GM23338 (cell line): Measurements from ENCODE around the gene FAAH. TPM values are rescaled to one million over a fixed set of nuclear protein-coding genes. Genes with fewer than 3 reads are reported as not detected.

Experiments used
- ATAC-seq: fragments of 200-7000 bp; cut with Tn5 transposase; 3 replicates; pipeline ENCODE4 v1.9.1; 2020
- DNase-seq: peaks from one replicate; pipeline ENCODE4 v3.0.0-alpha.2; 2015; ENCODE audit warnings: low spot score
- H2AFZ ChIP-seq: fragments of 200-600 bp; sonication (generic); 2 replicates; pipeline ENCODE4 v1.8.0; 2016; ENCODE audit warnings: antibody characterized with exemption, mild to moderate bottlenecking, moderate library complexity
- H3F3A ChIP-seq: fragments of 200-600 bp; sonication (generic); replicated peaks from 2 replicates; pipeline ENCODE4 v1.8.0; 2017; ENCODE audit warnings: antibody characterized with exemption, mixed run types, low read depth
- H3K27ac ChIP-seq: fragments of 200-600 bp; sonication (generic); 2 replicates; pipeline ENCODE4 v1.6.1; 2016; ENCODE audit warnings: low read depth
- H3K27me3 ChIP-seq: fragments of 200-600 bp; sonication (generic); 2 replicates; pipeline ENCODE4 v1.8.0; 2016; ENCODE audit warnings: mild to moderate bottlenecking, mixed run types, moderate library complexity; ENCODE audit not compliant: insufficient read depth
- H3K36me3 ChIP-seq: fragments of 200-600 bp; sonication (generic); 2 replicates; pipeline ENCODE4 v1.8.0; 2016; ENCODE audit warnings: mild to moderate bottlenecking; ENCODE audit not compliant: insufficient read depth
- H3K4me1 ChIP-seq: fragments of 200-600 bp; sonication (generic); 2 replicates; pipeline ENCODE4 v1.8.0; 2016; ENCODE audit warnings: mild to moderate bottlenecking, moderate library complexity; ENCODE audit not compliant: insufficient read depth
- H3K4me2 ChIP-seq: fragments of 200-600 bp; sonication (generic); 2 replicates; pipeline ENCODE4 v1.7.1; 2017; ENCODE audit warnings: mixed run types
- H3K4me3 ChIP-seq: fragments of 200-600 bp; sonication (generic); 2 replicates; pipeline ENCODE4 v1.6.1; 2016; ENCODE audit warnings: mixed run types
- H3K79me2 ChIP-seq: fragments of 200-600 bp; sonication (generic); replicated peaks from 2 replicates; pipeline ENCODE4 v1.8.0; 2017; ENCODE audit warnings: mild to moderate bottlenecking; ENCODE audit not compliant: insufficient read depth
- H3K9me2 ChIP-seq: fragments of 200-600 bp; sonication (generic); 2 replicates; pipeline ENCODE4 v1.8.0; 2017; ENCODE audit not compliant: insufficient read depth
- H4K20me1 ChIP-seq: fragments of 200-600 bp; sonication (generic); replicated peaks from 2 replicates; pipeline ENCODE4 v1.8.0; 2017; ENCODE audit warnings: mild to moderate bottlenecking; ENCODE audit not compliant: insufficient read depth
- H3K27ac Mint-ChIP-seq: 2 replicates; pipeline ENCODE4 v1.8.0; 2020; ENCODE audit warnings: inconsistent platforms, mild to moderate bottlenecking, moderate library complexity, mixed read lengths
- H3K27me3 Mint-ChIP-seq: 3 replicates; pipeline ENCODE4 v1.8.0; 2022; ENCODE audit warnings: low read depth, mild to moderate bottlenecking, moderate library complexity, mixed read lengths, inconsistent platforms; ENCODE audit not compliant: insufficient read depth, poor library complexity
- H3K36me3 Mint-ChIP-seq: 3 replicates; pipeline ENCODE4 v1.8.0; 2021; ENCODE audit warnings: low read depth, mild to moderate bottlenecking, inconsistent platforms, moderate library complexity, mixed read lengths
- H3K4me1 Mint-ChIP-seq: 3 replicates; pipeline ENCODE4 v1.8.0; 2020; ENCODE audit warnings: mild to moderate bottlenecking, inconsistent platforms, mixed read lengths
- H3K4me3 Mint-ChIP-seq: 3 replicates; pipeline ENCODE4 v1.8.0; 2021; ENCODE audit warnings: moderate library complexity, mild to moderate bottlenecking, inconsistent platforms, mixed read lengths
- H3K9me3 Mint-ChIP-seq: 3 replicates; pipeline ENCODE4 v1.8.0; 2020; ENCODE audit warnings: moderate library complexity, mild to moderate bottlenecking, inconsistent platforms, mixed read lengths
- CREB1 ChIP-seq: fragments of 250-450 bp; sonication (Bioruptor Pico); IDR thresholded peaks from 2 replicates; pipeline ENCODE4 v1.5.0; 2020; ENCODE audit warnings: low read depth, mild to moderate bottlenecking, moderate library complexity
- CTCF ChIP-seq, 2 experiments: fragments of 200-600 bp in 1 of 2; sonication (generic) in 1 of 2; conservative IDR thresholded peaks; 2 replicates each; pipeline versions ENCODE4 v1.5.1 to v1.6.1; 2016 to 2017; ENCODE audit warnings: antibody characterized with exemption in 2 of 2, low read depth in 2 of 2, mild to moderate bottlenecking in 2 of 2, moderate library complexity in 1 of 2
- EZH2 ChIP-seq: fragments of 200-600 bp; sonication (generic); IDR thresholded peaks from one replicate; pipeline ENCODE4 v1.8.0; 2017; ENCODE audit warnings: antibody characterized with exemption, mild to moderate bottlenecking, low read depth; ENCODE audit not compliant: unreplicated experiment
- EZH2phosphoT487 ChIP-seq: fragments of 200-600 bp; sonication (generic); IDR thresholded peaks from one replicate; pipeline ENCODE4 v1.8.1; 2018; ENCODE audit warnings: antibody characterized with exemption; ENCODE audit not compliant: unreplicated experiment
- POLR2AphosphoS5 ChIP-seq: IDR thresholded peaks from 2 replicates; pipeline ENCODE4 v1.6.1; 2016; ENCODE audit warnings: antibody characterized with exemption, low read depth
- STAT1 ChIP-seq: IDR thresholded peaks from one replicate; pipeline ENCODE4 v1.6.1; 2016; ENCODE audit warnings: antibody characterized with exemption; ENCODE audit not compliant: unreplicated experiment
- ZNF114 ChIP-seq: fragments of 250-450 bp; sonication (Bioruptor Pico); IDR thresholded peaks from 2 replicates; pipeline ENCODE4 v1.5.0; 2020; ENCODE audit warnings: mild to moderate bottlenecking, moderate library complexity
- polyA plus RNA-seq: library from polyadenylated mRNA; unstranded; fragments of >200 nt; fragmentation: Nextera tagmentation; extraction: Ambion mirVana; gene quantifications from 2 replicates; pipeline ENCODE4 v1.2.1, GENCODE V29; 2016
- total RNA-seq: library from RNA; depleted of rRNA; stranded (reverse); fragments of >200 nt; shearing (Covaris generic); gene quantifications from 2 replicates; pipeline ENCODE4 v1.2.3, GENCODE V29; 2014
- TF ChIP-seq, protein P1 (sequence below): fragments of 250-450 bp; sonication (Bioruptor Pico); IDR thresholded peaks from 2 replicates; pipeline ENCODE4 v1.5.0; 2020; ENCODE audit warnings: mild to moderate bottlenecking, moderate library complexity

FAAH gene
- total and polyA plus RNA-seq, 2 experiments from 2014 or later = 10.7 to 24.0 TPM

DNA sequence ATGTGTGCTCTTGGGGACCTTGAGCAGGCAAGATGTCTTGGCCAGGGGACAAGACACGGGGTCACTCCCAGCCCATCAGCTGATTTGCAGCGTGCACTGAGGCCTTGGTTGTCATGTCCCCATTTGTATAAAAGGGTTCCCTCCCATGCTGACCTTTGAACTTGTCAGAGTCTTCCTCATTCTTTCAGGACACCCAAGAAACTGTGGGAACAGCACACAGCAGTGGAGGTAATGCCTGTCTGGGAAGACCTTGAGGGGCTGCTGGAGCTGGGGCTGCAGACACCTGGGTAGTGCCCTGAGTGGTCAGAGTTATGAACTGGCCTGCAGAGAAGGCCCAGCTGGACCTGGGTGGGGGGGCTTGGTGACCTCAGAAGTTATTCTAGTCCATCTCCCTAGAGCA is 46.4 kb downstream of the FAAH start:
- H3K4me3 Mint-ChIP-seq = no peak overlapping the region
- ATAC-seq (no peak), DNase-seq (no peak)
- Histone ChIP-seq H3F3A (0 out of 2 replicates have a peak, but pooled peaks cover 4% of the 10 kb centered on the region), H3K4me3 (no peak overlapping the region), H3K36me3 (no peaks in the 10 kb centered on the region), H3K4me2 (no peak overlapping the region), H3K27ac (no peak overlapping the region), H3K27me3 (peaks cover 22% of the 10 kb centered on the region), H3K79me2 (no peaks in the 10 kb centered on the region), H3K4me1 (peaks cover 6% of the 10 kb centered on the region; the same call in 1 of the 2 replicates), H3K9me2 (no peaks in the 10 kb centered on the region), H4K20me1 (no peaks in the 10 kb centered on the region), H2AFZ (no peak overlapping the region)
- no peaks in the 10 kb centered on the region for H3K9me3 Mint-ChIP-seq
- H3K27ac Mint-ChIP-seq = no peak overlapping the region
- no peak for TF ChIP-seq EZH2phosphoT487
- TF ChIP-seq, protein P1, sequence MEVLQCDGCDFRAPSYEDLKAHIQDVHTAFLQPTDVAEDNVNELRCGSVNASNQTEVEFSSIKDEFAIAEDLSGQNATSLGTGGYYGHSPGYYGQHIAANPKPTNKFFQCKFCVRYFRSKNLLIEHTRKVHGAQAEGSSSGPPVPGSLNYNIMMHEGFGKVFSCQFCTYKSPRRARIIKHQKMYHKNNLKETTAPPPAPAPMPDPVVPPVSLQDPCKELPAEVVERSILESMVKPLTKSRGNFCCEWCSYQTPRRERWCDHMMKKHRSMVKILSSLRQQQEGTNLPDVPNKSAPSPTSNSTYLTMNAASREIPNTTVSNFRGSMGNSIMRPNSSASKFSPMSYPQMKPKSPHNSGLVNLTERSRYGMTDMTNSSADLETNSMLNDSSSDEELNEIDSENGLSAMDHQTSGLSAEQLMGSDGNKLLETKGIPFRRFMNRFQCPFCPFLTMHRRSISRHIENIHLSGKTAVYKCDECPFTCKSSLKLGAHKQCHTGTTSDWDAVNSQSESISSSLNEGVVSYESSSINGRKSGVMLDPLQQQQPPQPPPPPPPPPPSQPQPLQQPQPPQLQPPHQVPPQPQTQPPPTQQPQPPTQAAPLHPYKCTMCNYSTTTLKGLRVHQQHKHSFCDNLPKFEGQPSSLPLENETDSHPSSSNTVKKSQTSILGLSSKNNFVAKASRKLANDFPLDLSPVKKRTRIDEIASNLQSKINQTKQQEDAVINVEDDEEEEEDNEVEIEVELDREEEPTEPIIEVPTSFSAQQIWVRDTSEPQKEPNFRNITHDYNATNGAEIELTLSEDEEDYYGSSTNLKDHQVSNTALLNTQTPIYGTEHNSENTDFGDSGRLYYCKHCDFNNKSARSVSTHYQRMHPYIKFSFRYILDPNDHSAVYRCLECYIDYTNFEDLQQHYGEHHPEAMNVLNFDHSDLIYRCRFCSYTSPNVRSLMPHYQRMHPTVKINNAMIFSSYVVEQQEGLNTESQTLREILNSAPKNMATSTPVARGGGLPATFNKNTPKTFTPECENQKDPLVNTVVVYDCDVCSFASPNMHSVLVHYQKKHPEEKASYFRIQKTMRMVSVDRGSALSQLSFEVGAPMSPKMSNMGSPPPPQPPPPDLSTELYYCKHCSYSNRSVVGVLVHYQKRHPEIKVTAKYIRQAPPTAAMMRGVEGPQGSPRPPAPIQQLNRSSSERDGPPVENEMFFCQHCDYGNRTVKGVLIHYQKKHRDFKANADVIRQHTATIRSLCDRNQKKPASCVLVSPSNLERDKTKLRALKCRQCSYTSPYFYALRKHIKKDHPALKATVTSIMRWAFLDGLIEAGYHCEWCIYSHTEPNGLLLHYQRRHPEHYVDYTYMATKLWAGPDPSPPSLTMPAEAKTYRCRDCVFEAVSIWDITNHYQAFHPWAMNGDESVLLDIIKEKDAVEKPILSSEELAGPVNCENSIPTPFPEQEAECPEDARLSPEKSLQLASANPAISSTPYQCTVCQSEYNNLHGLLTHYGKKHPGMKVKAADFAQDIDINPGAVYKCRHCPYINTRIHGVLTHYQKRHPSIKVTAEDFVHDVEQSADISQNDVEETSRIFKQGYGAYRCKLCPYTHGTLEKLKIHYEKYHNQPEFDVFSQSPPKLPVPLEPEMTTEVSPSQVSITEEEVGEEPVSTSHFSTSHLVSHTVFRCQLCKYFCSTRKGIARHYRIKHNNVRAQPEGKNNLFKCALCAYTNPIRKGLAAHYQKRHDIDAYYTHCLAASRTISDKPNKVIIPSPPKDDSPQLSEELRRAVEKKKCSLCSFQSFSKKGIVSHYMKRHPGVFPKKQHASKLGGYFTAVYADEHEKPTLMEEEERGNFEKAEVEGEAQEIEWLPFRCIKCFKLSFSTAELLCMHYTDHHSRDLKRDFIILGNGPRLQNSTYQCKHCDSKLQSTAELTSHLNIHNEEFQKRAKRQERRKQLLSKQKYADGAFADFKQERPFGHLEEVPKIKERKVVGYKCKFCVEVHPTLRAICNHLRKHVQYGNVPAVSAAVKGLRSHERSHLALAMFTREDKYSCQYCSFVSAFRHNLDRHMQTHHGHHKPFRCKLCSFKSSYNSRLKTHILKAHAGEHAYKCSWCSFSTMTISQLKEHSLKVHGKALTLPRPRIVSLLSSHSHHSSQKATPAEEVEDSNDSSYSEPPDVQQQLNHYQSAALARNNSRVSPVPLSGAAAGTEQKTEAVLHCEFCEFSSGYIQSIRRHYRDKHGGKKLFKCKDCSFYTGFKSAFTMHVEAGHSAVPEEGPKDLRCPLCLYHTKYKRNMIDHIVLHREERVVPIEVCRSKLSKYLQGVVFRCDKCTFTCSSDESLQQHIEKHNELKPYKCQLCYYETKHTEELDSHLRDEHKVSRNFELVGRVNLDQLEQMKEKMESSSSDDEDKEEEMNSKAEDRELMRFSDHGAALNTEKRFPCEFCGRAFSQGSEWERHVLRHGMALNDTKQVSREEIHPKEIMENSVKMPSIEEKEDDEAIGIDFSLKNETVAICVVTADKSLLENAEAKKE = no peak
- TF ChIP-seq CREB1 (CRISPR knock-in tag) = no peak
- no peak for TF ChIP-seq CTCF (conservative IDR thresholded peaks at IDR 0.05; ENCODE audit: low read depth in 2 of 2)
- no peak for TF ChIP-seq EZH2
- TF ChIP-seq POLR2AphosphoS5 = no peak
- TF ChIP-seq STAT1 = no peak
- TF ChIP-seq ZNF114 (CRISPR knock-in tag) = no peak
- H3K36me3 Mint-ChIP-seq = no peaks in the 10 kb centered on the region; the same call in 2 of the 3 replicates
- no peaks in the 10 kb centered on the region; the same call in 2 of the 3 replicates for H3K4me1 Mint-ChIP-seq
- peaks cover 13% of the 10 kb centered on the region for H3K27me3 Mint-ChIP-seq
